CD8-positive, alpha-beta memory T cell (primary cell): ENCODE results near the gene GPRC5B. TPM values are rescaled to one million over a fixed set of nuclear protein-coding genes. Genes with fewer than 3 reads are reported as not detected.

ENCODE experiments used
- CTCF ChIA-PET: fragments of 350-600 bp; sonication (Branson Sonifier 250); formaldehyde crosslinking; loops from one replicate; lab custom pipeline; 2021; ENCODE audit warnings: antibody characterized with exemption; lab: Charles Lee
- POLR2A ChIA-PET: fragments of 350-600 bp; sonication (Branson Sonifier 250); formaldehyde crosslinking; loops from one replicate; lab custom pipeline; 2021; ENCODE audit warnings: antibody characterized with exemption; lab: Charles Lee
- DNase-seq, 5 donors: peaks; one replicate each; pipeline versions ENCODE4 v3.0.0 to v3.0.0-alpha.2; 2020 to 2022; ENCODE audit warnings: mixed read lengths in 1 of 5
- H3K27ac ChIP-seq: one replicate; pipeline ENCODE4 v1.7.0; 2013; ENCODE audit warnings: low read depth, mild to moderate bottlenecking, low read length, moderate library complexity
- H3K27me3 ChIP-seq: 2 replicates; pipeline ENCODE4 v1.7.0; 2013; ENCODE audit warnings: low read length, mild to moderate bottlenecking; ENCODE audit not compliant: insufficient read depth, poor library complexity, severe bottlenecking
- H3K36me3 ChIP-seq: 2 replicates; pipeline ENCODE4 v1.7.0; 2013; ENCODE audit warnings: mild to moderate bottlenecking, low read length, moderate library complexity; ENCODE audit not compliant: insufficient read depth
- H3K4me1 ChIP-seq: 2 replicates; pipeline ENCODE4 v1.7.0; 2013; ENCODE audit warnings: mild to moderate bottlenecking, low read length, moderate library complexity; ENCODE audit not compliant: insufficient read depth
- H3K4me3 ChIP-seq: 2 replicates; pipeline ENCODE4 v1.7.0; 2013; ENCODE audit warnings: mild to moderate bottlenecking, low read length
- H3K9me3 ChIP-seq: 2 replicates; pipeline ENCODE4 v1.7.0; 2013; ENCODE audit warnings: mild to moderate bottlenecking, low read length
- H3K27ac Mint-ChIP-seq, 8 donors: one replicate each; pipeline ENCODE4 v1.8.0; 2020 to 2021; ENCODE audit warnings: mixed read lengths in 8 of 8, mild to moderate bottlenecking in 6 of 8, inconsistent platforms in 3 of 8, moderate library complexity in 3 of 8
- H3K27me3 Mint-ChIP-seq, 2 donors: one replicate each; pipeline ENCODE4 v1.8.0; 2020 to 2021; ENCODE audit warnings: mixed read lengths in 2 of 2, mild to moderate bottlenecking in 1 of 2, moderate library complexity in 1 of 2
- H3K36me3 Mint-ChIP-seq, 3 donors: one replicate each; pipeline ENCODE4 v1.8.0; 2020 to 2021; ENCODE audit warnings: mixed read lengths in 3 of 3, inconsistent platforms in 1 of 3, mild to moderate bottlenecking in 1 of 3
- H3K4me1 Mint-ChIP-seq, 3 donors: one replicate each; pipeline ENCODE4 v1.8.0; 2020 to 2021; ENCODE audit warnings: mixed read lengths in 3 of 3, inconsistent platforms in 1 of 3, mild to moderate bottlenecking in 1 of 3
- H3K4me3 Mint-ChIP-seq, 7 donors: one replicate each; pipeline ENCODE4 v1.8.0; 2020 to 2021; ENCODE audit warnings: mixed read lengths in 7 of 7, mild to moderate bottlenecking in 6 of 7, moderate library complexity in 4 of 7, inconsistent platforms in 2 of 7
- H3K9me3 Mint-ChIP-seq, 5 donors: one replicate each; pipeline ENCODE4 v1.8.0; 2020 to 2022; ENCODE audit warnings: mixed read lengths in 5 of 5, mild to moderate bottlenecking in 3 of 5, moderate library complexity in 2 of 5, inconsistent platforms in 1 of 5
- polyA plus RNA-seq: library from polyadenylated mRNA; unstranded; fragments of 300-500 nt; fragmentation: Illumina TruSeq; gene quantifications from one replicate; pipeline ENCODE4 v1.2.3, GENCODE V29; 2021
- total RNA-seq, 2 experiments: library from RNA; stranded (reverse); gene quantifications; one replicate each; pipeline ENCODE4 v1.2.3, GENCODE V29; 2021

The GPRC5B gene
- total and polyA plus RNA-seq, 3 experiments from 2014 or later = 0.11 to 0.29 TPM; not detected in 1

DNA sequence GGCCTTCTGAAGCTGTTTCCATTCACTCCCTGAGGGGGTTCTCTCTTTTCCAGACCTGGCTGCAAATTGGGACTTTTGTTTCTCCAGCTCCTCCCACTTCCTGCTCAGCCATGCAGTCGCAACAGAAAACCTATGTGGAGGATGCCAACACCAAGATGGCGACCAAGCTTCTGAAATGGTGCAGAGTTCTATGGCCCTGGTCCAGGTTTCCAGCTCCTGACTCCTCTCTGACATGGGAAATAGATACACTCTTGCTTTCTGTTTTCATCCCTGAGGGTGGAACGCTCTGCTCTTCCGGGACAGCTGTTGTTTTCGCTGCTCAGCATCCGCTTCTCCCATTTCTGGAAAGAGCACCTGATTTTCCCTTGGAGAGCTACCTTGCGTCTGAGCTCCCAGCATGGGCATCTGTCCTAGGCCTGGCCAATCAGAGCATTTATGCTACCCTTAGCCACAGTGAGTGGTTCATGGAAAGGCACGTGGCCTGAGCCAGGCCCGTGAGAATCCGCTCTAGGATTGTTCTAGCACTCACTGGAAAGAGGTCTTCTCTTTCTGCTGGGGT, 8.1 kb downstream of the GPRC5B start:
- Histone ChIP-seq H3K4me3 (no peak overlapping the region), H3K36me3 (no peaks in the 10 kb centered on the region), H3K9me3 (no peaks in the 10 kb centered on the region), H3K27ac (no peak overlapping the region), H3K4me1 (no peaks in the 10 kb centered on the region), H3K27me3 (no peaks in the 10 kb centered on the region)
- peaks cover 0 to 2% (median 0%) of the 10 kb centered on the region in 5 donors for H3K9me3 Mint-ChIP-seq
- H3K27me3 Mint-ChIP-seq = peaks cover 11 to 26% of the 10 kb centered on the region in 2 donors
- H3K36me3 Mint-ChIP-seq = no peaks in the 10 kb centered on the region
- ChIA-PET POLR2A (no interaction called here), CTCF (interaction anchor here (1.0 to 2.2 kb wide), 3 partner anchors 22 to 275 kb away, joined by 3 to 8 read pairs (median 4); no protein-coding TSS in a partner anchor)
- H3K4me3 Mint-ChIP-seq = no peak overlapping the region
- DNase-seq = no peak
- H3K4me1 Mint-ChIP-seq = peaks cover 0 to 1% (median 0%) of the 10 kb centered on the region in 3 donors
- no peak overlapping the region for H3K27ac Mint-ChIP-seq

DNA sequence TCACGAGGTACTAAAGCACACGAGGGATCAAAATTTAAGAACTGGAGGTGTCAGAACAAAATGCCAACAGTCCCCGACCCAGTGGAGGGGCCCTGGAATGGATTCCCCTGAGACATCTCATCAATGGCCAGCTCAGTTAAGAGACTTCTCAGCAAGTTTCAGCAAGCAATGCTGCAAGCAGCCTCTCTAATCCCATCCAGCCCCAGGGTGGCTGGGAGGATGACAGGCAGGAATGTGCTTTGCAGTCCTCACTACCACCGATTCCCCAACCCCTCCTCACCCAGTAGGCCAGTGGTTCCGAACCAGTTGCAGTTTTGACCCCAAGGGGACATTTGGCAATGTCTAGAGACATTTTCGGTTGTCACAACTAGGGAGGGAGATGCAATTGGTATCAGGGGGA, 8.7 kb downstream of the GPRC5B start:
- Mint-ChIP-seq H3K27me3 (peaks cover 6 to 24% of the 10 kb centered on the region in 2 donors), H3K4me3 (no peak overlapping the region), H3K9me3 (peaks cover 0 to under 1% (median 0%) of the 10 kb centered on the region in 5 donors), H3K27ac (no peak overlapping the region), H3K4me1 (peaks cover 0 to 1% (median 0%) of the 10 kb centered on the region in 3 donors), H3K36me3 (no peaks in the 10 kb centered on the region)
- Histone ChIP-seq H3K27ac (no peak overlapping the region), H3K27me3 (no peaks in the 10 kb centered on the region), H3K4me1 (no peaks in the 10 kb centered on the region), H3K36me3 (no peaks in the 10 kb centered on the region), H3K4me3 (no peak overlapping the region), H3K9me3 (no peaks in the 10 kb centered on the region)
- POLR2A ChIA-PET = no interaction called here
- CTCF ChIA-PET = interaction anchor here (2.2 kb wide), 1 partner anchor 32 kb away, joined by 8 read pairs; no protein-coding TSS in a partner anchor
- DNase-seq = no peak

DNA sequence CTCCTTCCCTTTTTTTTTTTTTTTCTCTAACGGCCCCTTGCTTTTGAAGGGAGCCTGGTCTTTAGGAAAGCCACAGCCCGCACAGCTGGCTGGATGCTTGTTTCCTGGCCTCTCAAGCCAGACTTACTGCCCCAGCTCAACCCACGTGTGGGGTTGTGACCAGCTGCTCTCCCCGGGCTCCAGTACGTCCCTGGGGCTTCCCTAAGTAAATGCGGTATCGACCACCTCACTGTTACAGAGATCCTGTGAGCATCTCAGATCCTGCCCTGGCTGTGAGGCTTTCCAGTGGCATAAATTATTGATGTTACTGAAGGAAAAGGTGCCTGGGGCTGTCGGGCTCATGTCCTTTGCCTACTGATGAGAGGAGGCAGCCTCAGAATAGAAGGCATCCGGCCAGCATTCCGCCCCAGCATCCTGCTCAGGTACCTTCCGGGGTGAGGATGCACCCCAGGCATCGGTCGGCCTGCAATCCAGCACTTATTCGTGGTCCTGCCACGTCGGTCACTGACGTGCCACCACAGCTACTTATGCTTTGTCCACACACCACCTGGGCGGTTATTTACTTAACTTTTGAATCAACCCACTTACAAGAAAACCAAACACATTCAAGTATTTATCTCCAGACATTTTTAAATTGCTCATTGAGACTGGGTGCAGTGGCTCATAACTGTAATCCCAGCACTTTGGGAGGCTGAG, 9.6 kb downstream of the GPRC5B start:
- H3K4me1 ChIP-seq = no peaks in the 10 kb centered on the region
- no peaks in the 10 kb centered on the region for H3K36me3 ChIP-seq
- Mint-ChIP-seq H3K27me3 (peaks cover 5 to 23% of the 10 kb centered on the region in 2 donors), H3K36me3 (no peaks in the 10 kb centered on the region), H3K27ac (no peak overlapping the region), H3K9me3 (no peaks in the 10 kb centered on the region), H3K4me3 (no peak overlapping the region), H3K4me1 (peaks cover 0 to 1% (median 0%) of the 10 kb centered on the region in 3 donors)
- H3K27ac ChIP-seq = no peak overlapping the region
- no peak overlapping the region for H3K4me3 ChIP-seq
- CTCF ChIA-PET = interaction anchor here (2.2 kb wide), 1 partner anchor 32 kb away, joined by 8 read pairs; no protein-coding TSS in a partner anchor
- H3K27me3 ChIP-seq = no peaks in the 10 kb centered on the region
- POLR2A ChIA-PET = no interaction called here
- no peaks in the 10 kb centered on the region for H3K9me3 ChIP-seq
- DNase-seq = no peak

DNA sequence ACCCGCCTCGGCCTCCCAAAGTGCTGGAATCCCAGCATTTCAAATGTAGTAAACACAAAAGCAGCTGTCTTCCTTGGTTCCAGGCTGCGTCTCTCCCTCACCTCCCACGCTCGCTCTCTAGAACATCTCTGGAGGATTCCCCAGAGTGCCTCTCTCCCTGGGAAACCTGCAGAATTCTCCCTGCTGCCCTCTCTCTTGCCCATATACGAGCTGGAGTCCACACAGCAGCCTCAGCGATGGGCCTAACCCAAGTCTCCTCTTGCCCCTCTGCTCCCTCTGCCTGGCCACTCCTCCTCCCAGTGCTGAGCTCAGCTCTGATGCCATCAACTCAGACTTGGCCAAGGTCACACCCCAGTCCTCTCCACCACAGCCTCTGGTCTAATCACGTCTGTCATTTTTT, 10.6 kb downstream of the GPRC5B start:
- Histone ChIP-seq H3K9me3 (no peaks in the 10 kb centered on the region), H3K4me1 (no peaks in the 10 kb centered on the region), H3K4me3 (no peak overlapping the region), H3K27ac (no peak overlapping the region), H3K36me3 (no peaks in the 10 kb centered on the region), H3K27me3 (no peaks in the 10 kb centered on the region)
- H3K4me1 Mint-ChIP-seq = peaks cover 0 to 1% (median 0%) of the 10 kb centered on the region in 3 donors
- H3K27me3 Mint-ChIP-seq = peaks cover 5 to 17% of the 10 kb centered on the region in 2 donors
- ChIA-PET CTCF (no interaction called here), POLR2A (no interaction called here)
- H3K4me3 Mint-ChIP-seq = no peak overlapping the region
- DNase-seq = no peak
- no peaks in the 10 kb centered on the region for H3K9me3 Mint-ChIP-seq
- H3K27ac Mint-ChIP-seq = no peak overlapping the region
- no peaks in the 10 kb centered on the region for H3K36me3 Mint-ChIP-seq

DNA sequence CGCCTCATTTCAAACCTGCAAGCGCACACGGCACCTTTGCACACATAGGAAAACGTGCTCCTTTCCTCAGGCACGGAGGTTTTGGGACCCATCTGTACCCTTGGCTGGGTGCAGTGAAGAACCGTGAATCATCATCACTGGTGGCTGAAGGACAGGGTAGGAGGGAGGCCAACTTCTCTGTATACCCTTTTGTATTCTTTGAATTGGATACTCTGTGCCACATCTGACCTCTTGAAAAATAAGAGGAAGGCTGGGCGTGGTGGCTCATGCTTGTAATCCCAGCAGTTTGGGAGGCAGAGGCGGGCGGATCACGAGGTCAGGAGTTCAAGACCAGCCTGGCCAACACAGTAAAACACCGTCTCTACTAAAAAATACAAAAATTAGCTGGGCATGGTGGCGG, 11.7 kb downstream of the GPRC5B start:
- H3K27me3 ChIP-seq = no peaks in the 10 kb centered on the region
- Mint-ChIP-seq H3K27ac (no peak overlapping the region), H3K9me3 (no peaks in the 10 kb centered on the region), H3K4me3 (no peak overlapping the region), H3K36me3 (no peaks in the 10 kb centered on the region), H3K4me1 (peaks cover 0 to 1% (median 0%) of the 10 kb centered on the region in 3 donors), H3K27me3 (peaks cover 2 to 17% of the 10 kb centered on the region in 2 donors)
- H3K36me3 ChIP-seq = no peaks in the 10 kb centered on the region
- ChIA-PET CTCF (no interaction called here), POLR2A (no interaction called here)
- H3K4me3 ChIP-seq = no peak overlapping the region
- no peaks in the 10 kb centered on the region for H3K9me3 ChIP-seq
- no peak for DNase-seq
- no peaks in the 10 kb centered on the region for H3K4me1 ChIP-seq
- no peak overlapping the region for H3K27ac ChIP-seq

DNA sequence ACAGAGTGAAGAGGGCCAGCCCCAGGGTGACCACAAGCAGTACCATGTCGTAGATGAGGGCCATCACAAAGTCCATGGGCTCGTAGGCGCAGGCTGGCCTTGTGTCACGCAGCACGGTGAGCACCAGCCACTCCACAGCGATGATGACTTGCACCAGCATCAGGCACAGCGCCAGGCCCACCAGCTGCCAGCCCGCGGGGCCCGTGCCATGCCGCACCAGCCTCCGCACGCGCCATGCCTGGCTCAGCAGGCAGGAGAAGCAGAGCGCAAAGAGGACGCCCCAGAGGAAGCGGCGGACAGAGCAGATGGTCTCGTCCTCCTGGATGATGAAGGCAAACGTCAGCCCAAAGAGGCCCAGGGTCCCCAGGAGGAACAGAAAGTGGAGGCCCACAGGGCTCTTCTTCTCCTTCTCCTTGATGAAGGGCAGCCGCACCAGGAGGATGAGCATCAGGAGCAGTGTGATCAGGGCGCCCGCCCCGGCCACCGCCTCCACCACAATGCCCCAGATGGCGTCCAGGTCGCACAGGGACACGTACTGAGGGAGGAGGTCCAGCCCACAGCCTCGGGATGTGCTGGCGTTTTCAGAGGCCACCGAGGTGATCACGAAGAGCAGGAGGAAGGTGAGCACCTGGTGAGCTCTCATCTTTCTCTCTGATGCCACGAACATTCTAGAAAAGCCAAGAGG, 12.3 kb downstream of the GPRC5B start:
- no peaks in the 10 kb centered on the region for H3K4me1 ChIP-seq
- DNase-seq = no peak
- Mint-ChIP-seq H3K36me3 (no peaks in the 10 kb centered on the region), H3K27me3 (peaks cover 2 to 17% of the 10 kb centered on the region in 2 donors), H3K9me3 (no peaks in the 10 kb centered on the region), H3K4me3 (no peak overlapping the region), H3K4me1 (peaks cover 0 to 1% (median 0%) of the 10 kb centered on the region in 3 donors), H3K27ac (no peak overlapping the region)
- no peaks in the 10 kb centered on the region for H3K9me3 ChIP-seq
- no peak overlapping the region for H3K27ac ChIP-seq
- POLR2A ChIA-PET = no interaction called here
- H3K36me3 ChIP-seq = no peaks in the 10 kb centered on the region
- no peak overlapping the region for H3K4me3 ChIP-seq
- CTCF ChIA-PET = no interaction called here
- H3K27me3 ChIP-seq = no peaks in the 10 kb centered on the region

DNA sequence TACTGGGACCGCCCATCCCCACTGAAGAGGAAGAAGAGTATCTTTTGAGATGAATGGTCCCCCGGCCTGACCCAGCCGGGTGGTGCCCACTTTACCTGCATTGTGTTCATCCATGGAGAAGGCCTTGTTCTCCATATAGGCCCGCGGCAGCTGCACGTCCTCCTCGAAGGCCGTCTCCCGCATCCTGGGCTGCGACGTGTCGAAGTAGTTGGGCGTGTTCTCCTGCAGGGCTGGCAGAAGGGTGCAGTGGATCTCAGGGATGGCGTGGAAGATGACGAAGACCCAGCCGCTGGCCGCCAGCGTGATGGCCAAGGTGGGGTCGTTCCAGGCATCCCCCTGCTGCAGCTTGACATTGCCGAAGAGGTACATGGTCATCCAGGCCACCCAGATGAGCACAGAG, 12.9 kb downstream of the GPRC5B start:
- H3K9me3 Mint-ChIP-seq = no peaks in the 10 kb centered on the region
- CTCF ChIA-PET = no interaction called here
- peaks cover 2 to 17% of the 10 kb centered on the region in 2 donors for H3K27me3 Mint-ChIP-seq
- no peak for DNase-seq
- Histone ChIP-seq H3K36me3 (no peaks in the 10 kb centered on the region), H3K27me3 (no peaks in the 10 kb centered on the region), H3K9me3 (no peaks in the 10 kb centered on the region), H3K4me1 (no peaks in the 10 kb centered on the region), H3K4me3 (no peak overlapping the region), H3K27ac (no peak overlapping the region)
- peaks cover 0 to 1% (median 0%) of the 10 kb centered on the region in 3 donors for H3K4me1 Mint-ChIP-seq
- POLR2A ChIA-PET = no interaction called here
- no peak overlapping the region for H3K4me3 Mint-ChIP-seq
- H3K36me3 Mint-ChIP-seq = no peaks in the 10 kb centered on the region
- no peak overlapping the region for H3K27ac Mint-ChIP-seq

DNA sequence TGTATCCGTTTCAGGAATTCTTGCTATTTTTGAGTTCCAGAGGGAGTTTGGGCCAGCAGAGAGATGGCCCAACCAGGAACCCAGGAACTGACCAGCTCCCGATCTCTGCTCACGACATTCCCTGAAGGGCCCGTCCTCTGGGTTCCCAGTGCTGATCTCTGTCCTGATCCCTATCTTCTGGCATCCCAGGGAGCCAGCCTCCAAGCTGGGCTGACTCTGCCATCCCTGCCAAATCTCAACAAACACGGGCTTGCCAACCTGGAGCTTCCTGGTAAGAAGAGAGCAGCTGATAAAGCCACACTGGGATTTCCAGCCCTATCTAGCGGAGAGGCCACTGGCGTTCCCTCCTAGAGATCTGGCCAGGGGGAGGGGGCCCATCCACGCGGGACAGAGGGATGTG, 16.2 kb downstream of the GPRC5B start:
- H3K27ac Mint-ChIP-seq = no peak overlapping the region
- no peaks in the 10 kb centered on the region for H3K4me1 Mint-ChIP-seq
- H3K4me3 Mint-ChIP-seq = no peak overlapping the region
- DNase-seq = no peak
- peaks cover 2 to 9% of the 10 kb centered on the region in 2 donors for H3K27me3 Mint-ChIP-seq
- Histone ChIP-seq H3K4me1 (no peaks in the 10 kb centered on the region), H3K36me3 (no peaks in the 10 kb centered on the region), H3K9me3 (no peaks in the 10 kb centered on the region), H3K27me3 (no peaks in the 10 kb centered on the region), H3K4me3 (no peak overlapping the region), H3K27ac (no peak overlapping the region)
- no peaks in the 10 kb centered on the region for H3K9me3 Mint-ChIP-seq
- POLR2A ChIA-PET = no interaction called here
- H3K36me3 Mint-ChIP-seq = no peaks in the 10 kb centered on the region
- CTCF ChIA-PET = interaction anchor here (1.1 kb wide), 1 partner anchor 39 kb away, joined by 3 read pairs; no protein-coding TSS in a partner anchor
